Activated CD8-positive, alpha-beta memory T cell treated with anti-CD3 and anti-CD28 coated beads, Interleukin-2, amount 10 ng/mL, durations not matched to agents 7 days and 5 days (primary cell): ENCODE data around the gene JPH4. TPM values are rescaled to one million over a fixed set of nuclear protein-coding genes. Genes with fewer than 3 reads are reported as not detected.

ENCODE experiments used
- ATAC-seq: fragments of 150-1000 bp; cut with Tn5 transposase; one replicate; pipeline ENCODE4 v1.10.0; 2021; ENCODE audit warnings: moderate library complexity
- CTCF ChIA-PET: fragments of 350-600 bp; sonication (Branson Sonifier 250); formaldehyde crosslinking; loops from one replicate; lab custom pipeline; 2021; ENCODE audit warnings: antibody characterized with exemption; lab: Charles Lee
- DNase-seq: peaks from one replicate; pipeline ENCODE4 v3.0.0-alpha.2; 2020
- H3K27ac Mint-ChIP-seq: one replicate; pipeline ENCODE4 v1.8.0; 2021; ENCODE audit warnings: mild to moderate bottlenecking, mixed read lengths
- H3K27me3 Mint-ChIP-seq: one replicate; pipeline ENCODE4 v1.8.0; 2021; ENCODE audit warnings: mixed read lengths
- H3K36me3 Mint-ChIP-seq: one replicate; pipeline ENCODE4 v1.8.0; 2021; ENCODE audit warnings: mild to moderate bottlenecking, mixed read lengths
- H3K4me1 Mint-ChIP-seq: one replicate; pipeline ENCODE4 v1.8.0; 2021; ENCODE audit warnings: mixed read lengths
- H3K4me3 Mint-ChIP-seq: one replicate; pipeline ENCODE4 v1.8.0; 2021; ENCODE audit warnings: mild to moderate bottlenecking, moderate library complexity, mixed read lengths
- H3K9me3 Mint-ChIP-seq: one replicate; pipeline ENCODE4 v1.8.0; 2022; ENCODE audit warnings: low read depth, mixed read lengths
- total RNA-seq, 2 experiments: library from RNA; stranded (reverse); gene quantifications; one replicate each; pipeline ENCODE4 v1.2.3, GENCODE V29; 2021

The JPH4 gene
- total RNA-seq, 2 experiments from 2014 or later: 0.77 TPM; not detected in 1

GRCh38 chr14:23555882-23556699 is 22.5 kb downstream of the JPH4 start, which contains the start of gene THTPA:
THTPA (plus strand) TSS chr14:23556271; CDS start chr14:23556758, 487 bp downstream.
- CTCF ChIA-PET: interaction anchor here (0.7 to 10.0 kb wide), 9 partner anchors 11 to 126 kb away, joined by 3 to 212 read pairs (median 4); no protein-coding TSS in a partner anchor
- H3K27me3 Mint-ChIP-seq: no peaks in the 10 kb centered on the region
- ATAC-seq: peak; percentile 87
- H3K36me3 Mint-ChIP-seq: peaks cover 13% of the 10 kb centered on the region
- DNase-seq: peak; percentile 97
- peak within 1 kb of the TSS; percentile 93 for H3K27ac Mint-ChIP-seq
- peaks cover 39% of the 10 kb centered on the region for H3K4me1 Mint-ChIP-seq
- no peaks in the 10 kb centered on the region for H3K9me3 Mint-ChIP-seq
- H3K4me3 Mint-ChIP-seq: peak within 1 kb of the TSS; percentile 90

- peaks cover 39% of the 10 kb centered on the region for H3K4me1 Mint-ChIP-seq
- H3K27me3 Mint-ChIP-seq: no peaks in the 10 kb centered on the region
- H3K36me3 Mint-ChIP-seq: peaks cover 9% of the 10 kb centered on the region
- ATAC-seq (no peak), DNase-seq (no peak)
- CTCF ChIA-PET: interaction anchor here (0.7 to 10.0 kb wide), 7 partner anchors 11 to 125 kb away, joined by 3 to 212 read pairs (median 4); no protein-coding TSS in a partner anchor
- no peaks in the 10 kb centered on the region for H3K9me3 Mint-ChIP-seq
- peak overlapping the region; percentile 93 for H3K27ac Mint-ChIP-seq
- H3K4me3 Mint-ChIP-seq: peak overlapping the region; percentile 90
Measured at GRCh38 chr14:23555533-23555881, 23.1 kb downstream of the JPH4 start.

- peaks cover 13% of the 10 kb centered on the region for H3K4me1 Mint-ChIP-seq
- no peak within 1 kb of the TSS for H3K4me3 Mint-ChIP-seq
- peak; percentile 84 for DNase-seq
- H3K36me3 Mint-ChIP-seq: no peaks in the 10 kb centered on the region
- no peaks in the 10 kb centered on the region for H3K27me3 Mint-ChIP-seq
- CTCF ChIA-PET: interaction anchor here (0.9 to 2.3 kb wide), 7 partner anchors 8 to 171 kb away, joined by 3 to 19 read pairs (median 5); no protein-coding TSS in a partner anchor
- peak within 1 kb of the TSS; percentile 84 for H3K27ac Mint-ChIP-seq
- ATAC-seq: peak; percentile 74
- no peaks in the 10 kb centered on the region for H3K9me3 Mint-ChIP-seq
Measured at GRCh38 chr14:23551266-23552028, 27.1 kb downstream of the JPH4 start, which contains the start of gene ZFHX2. ZFHX2 (minus strand) TSS chr14:23551765; CDS start chr14:23535325, 16,440 bp downstream.

- Mint-ChIP-seq H3K9me3 (no peaks in the 10 kb centered on the region), H3K36me3 (no peaks in the 10 kb centered on the region), H3K27me3 (no peaks in the 10 kb centered on the region), H3K4me1 (peaks cover 11% of the 10 kb centered on the region), H3K27ac (peak overlapping the region; percentile 84), H3K4me3 (no peak overlapping the region)
- ATAC-seq (no peak), DNase-seq (no peak)
- CTCF ChIA-PET: interaction anchor here (2.3 kb wide), 1 partner anchor 9 kb away, joined by 19 read pairs; no protein-coding TSS in a partner anchor
Measured at GRCh38 chr14:23550812-23551265, 27.8 kb downstream of the JPH4 start.

DNA sequence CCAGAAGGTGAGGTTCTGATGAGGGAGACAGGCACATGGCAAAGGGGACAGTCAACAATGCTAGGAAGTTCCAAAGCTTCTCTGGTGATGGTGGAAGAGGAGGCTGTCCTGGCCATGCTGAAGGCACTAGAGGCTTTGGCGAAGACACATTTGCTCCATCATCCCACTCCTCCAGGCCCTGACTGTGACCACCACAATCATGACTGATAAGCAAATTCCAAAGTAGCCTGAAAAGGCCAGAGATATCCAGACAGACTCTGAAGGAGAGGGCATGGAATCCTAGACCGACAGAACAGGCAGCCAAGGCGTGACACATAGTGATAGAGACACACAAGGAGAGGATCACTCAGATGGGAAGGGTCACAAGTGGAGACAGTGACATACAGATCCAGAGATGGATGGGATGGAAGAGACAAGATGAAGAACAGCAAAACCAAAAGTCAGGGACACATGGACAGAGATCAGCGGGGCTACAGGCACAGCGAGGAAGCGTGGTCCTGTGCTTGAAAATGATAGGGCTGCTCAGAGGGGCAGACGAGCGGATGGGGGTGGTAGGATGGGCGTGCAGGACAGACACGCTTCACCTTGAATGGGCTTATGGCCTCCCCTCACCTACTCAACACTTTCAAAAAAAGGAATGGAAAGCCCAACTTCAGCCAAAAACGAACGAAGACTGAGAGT is 28.3 kb downstream of the JPH4 start:
- no peak for ATAC-seq
- peaks cover 9% of the 10 kb centered on the region for H3K4me1 Mint-ChIP-seq
- H3K36me3 Mint-ChIP-seq: no peaks in the 10 kb centered on the region
- CTCF ChIA-PET: interaction anchor here (0.9 to 2.3 kb wide), 4 partner anchors 9 to 75 kb away, joined by 3 to 19 read pairs (median 4); no protein-coding TSS in a partner anchor
- DNase-seq: no peak
- H3K9me3 Mint-ChIP-seq: no peaks in the 10 kb centered on the region
- no peak overlapping the region for H3K27ac Mint-ChIP-seq
- H3K4me3 Mint-ChIP-seq: no peak overlapping the region
- H3K27me3 Mint-ChIP-seq: no peaks in the 10 kb centered on the region

DNA sequence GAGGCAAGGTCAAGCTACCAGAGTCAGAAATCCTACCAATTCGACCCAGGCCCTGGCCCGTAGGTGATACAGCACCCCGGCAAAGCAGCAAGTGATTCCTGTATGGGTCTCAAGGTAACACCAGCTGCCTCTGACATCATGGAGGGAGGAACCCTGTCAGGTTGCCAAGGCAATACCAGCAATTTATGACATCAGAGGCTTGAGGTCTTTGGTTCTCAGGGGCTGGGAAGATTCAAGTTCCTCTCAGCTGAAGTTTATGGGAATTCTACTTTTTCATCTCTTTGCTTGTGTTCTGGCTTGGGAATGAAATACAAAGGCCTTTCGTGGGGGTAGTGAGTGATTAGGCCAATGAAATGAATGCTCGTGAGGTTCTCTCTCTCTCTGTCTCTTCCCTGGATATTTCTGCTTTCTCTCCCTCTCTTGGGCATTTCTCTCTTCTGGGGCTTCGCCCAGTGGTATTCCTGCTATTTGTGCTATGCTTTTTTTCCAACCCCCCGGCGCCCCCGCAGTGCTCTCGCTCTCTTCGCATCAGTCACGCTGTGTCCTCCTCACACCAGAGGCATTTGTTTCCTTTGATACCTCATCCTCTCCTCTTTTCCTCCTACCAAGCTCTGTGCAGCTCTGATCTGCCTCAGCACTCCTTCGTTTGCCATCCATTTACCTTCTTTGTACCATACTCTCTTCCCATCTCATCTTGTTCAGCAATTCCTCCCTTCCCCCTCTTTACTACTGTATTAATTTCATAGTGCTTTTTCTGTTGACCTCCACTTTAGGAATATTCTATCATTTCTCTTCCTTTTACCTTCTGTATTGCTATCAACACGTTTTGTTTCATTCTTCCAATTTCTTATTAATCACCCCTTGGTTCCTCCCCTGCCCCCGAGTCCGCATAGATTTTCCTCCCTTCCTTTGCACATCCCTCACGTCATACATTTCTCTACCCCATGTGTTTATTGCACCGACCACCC is 30.0 kb downstream of the JPH4 start:
- no peaks in the 10 kb centered on the region for H3K36me3 Mint-ChIP-seq
- CTCF ChIA-PET: interaction anchor here (0.8 to 2.3 kb wide), 4 partner anchors 11 to 71 kb away, joined by 3 to 19 read pairs (median 4); no protein-coding TSS in a partner anchor
- ATAC-seq (no peak), DNase-seq (no peak)
- no peaks in the 10 kb centered on the region for H3K27me3 Mint-ChIP-seq
- no peaks in the 10 kb centered on the region for H3K9me3 Mint-ChIP-seq
- H3K4me1 Mint-ChIP-seq: peaks cover 3% of the 10 kb centered on the region
- no peak overlapping the region for H3K27ac Mint-ChIP-seq
- no peak overlapping the region for H3K4me3 Mint-ChIP-seq

DNA sequence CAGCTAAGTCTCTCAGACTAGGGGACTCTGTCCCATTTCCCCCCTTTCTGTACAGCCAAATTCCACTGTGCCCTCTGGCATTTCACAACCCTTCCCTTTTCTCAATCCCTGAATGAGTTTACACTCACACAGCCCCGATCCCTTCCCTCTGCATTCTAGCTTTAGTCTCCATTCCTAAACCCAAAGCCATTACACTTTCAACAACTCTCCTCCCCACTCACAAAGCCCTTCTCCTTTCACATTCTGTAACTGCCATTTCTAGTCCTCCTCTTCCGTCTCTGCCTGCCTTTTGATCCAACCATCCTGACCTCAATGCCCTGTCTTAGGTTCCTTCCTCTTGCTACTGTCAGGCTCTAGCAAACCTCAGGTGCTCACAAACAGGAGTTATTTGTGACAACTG is 30.7 kb downstream of the JPH4 start:
- Mint-ChIP-seq H3K27ac (no peak overlapping the region), H3K4me3 (no peak overlapping the region), H3K36me3 (no peaks in the 10 kb centered on the region), H3K9me3 (no peaks in the 10 kb centered on the region), H3K4me1 (peaks cover 3% of the 10 kb centered on the region), H3K27me3 (no peaks in the 10 kb centered on the region)
- ATAC-seq: no peak
- DNase-seq: no peak
- CTCF ChIA-PET: interaction anchor here (1.4 kb wide), 1 partner anchor 12 kb away, joined by 3 read pairs; no protein-coding TSS in a partner anchor

DNA sequence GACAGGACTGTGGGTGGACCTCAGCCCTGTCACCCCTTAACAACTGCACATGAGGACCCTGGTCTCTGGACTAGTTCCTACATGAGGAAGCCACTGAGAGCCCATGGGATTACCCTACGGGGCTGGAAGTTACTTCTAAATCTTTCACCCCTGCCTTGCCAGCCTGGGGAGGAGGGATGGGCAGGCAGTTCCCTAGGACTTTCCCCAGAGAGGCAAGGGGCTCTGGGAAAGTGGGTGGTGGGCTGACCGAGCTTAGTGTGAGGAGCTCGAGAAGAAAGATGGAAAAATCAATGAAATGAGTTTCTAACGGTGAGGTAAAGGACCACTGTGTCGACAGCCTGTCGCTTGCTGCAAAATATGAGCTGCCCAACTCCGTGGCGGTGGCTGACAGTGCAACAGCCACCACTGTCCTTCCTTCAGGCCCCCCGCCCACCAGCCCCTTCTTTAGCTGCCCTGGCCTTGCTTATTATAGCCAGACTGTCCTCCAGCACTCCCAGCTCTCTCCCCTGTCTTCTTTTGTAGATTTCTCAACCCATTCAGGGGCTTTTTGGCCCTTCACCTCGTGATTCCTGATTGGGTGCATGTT is 32.0 kb downstream of the JPH4 start:
- no peak overlapping the region for H3K27ac Mint-ChIP-seq
- ATAC-seq (no peak), DNase-seq (no peak)
- H3K4me3 Mint-ChIP-seq: no peak overlapping the region
- no peaks in the 10 kb centered on the region for H3K4me1 Mint-ChIP-seq
- H3K36me3 Mint-ChIP-seq: no peaks in the 10 kb centered on the region
- no peaks in the 10 kb centered on the region for H3K9me3 Mint-ChIP-seq
- no peaks in the 10 kb centered on the region for H3K27me3 Mint-ChIP-seq
- CTCF ChIA-PET: interaction anchor here (0.8 kb wide), 1 partner anchor 12 kb away, joined by 3 read pairs; no protein-coding TSS in a partner anchor

DNA sequence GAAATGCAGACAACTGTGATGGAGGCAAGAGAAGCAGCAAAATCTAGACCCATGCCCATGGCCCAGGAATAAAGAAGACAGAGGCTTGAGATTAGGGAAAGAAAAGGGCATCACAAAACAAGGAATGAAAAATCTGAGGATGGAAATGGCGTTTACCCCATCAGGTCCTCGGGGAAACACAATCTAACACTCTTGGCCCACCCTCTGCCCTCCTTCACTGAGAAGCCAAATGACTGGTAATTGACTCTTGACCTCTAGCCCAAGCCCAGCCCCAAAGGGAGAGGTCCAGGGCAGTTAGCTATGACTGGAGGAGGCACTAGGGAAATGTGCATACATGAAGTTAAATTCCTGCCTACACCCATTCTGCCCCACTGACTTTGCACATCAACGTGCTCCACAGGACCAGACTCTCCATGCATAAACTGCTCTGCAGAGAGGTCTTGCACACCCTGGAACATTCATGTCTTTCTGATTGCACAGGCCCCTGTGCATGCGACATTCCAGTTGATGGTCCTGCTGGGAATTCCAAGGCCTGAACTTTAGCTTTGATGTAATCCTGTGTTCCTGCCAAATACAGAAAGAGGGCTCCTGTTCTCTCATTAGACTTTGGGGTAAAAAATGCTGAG is 32.7 kb downstream of the JPH4 start:
- no peak overlapping the region for H3K27ac Mint-ChIP-seq

GRCh38 chr14:23544511-23545447 is 33.8 kb downstream of the JPH4 start:
- CTCF ChIA-PET: interaction anchor here (0.9 to 1.4 kb wide), 3 partner anchors 12 to 67 kb away, joined by 3 to 4 read pairs (median 3); partner anchors contain the start of gene THTPA
- Mint-ChIP-seq H3K27me3 (peaks cover under 1% of the 10 kb centered on the region), H3K4me3 (no peak overlapping the region), H3K4me1 (no peaks in the 10 kb centered on the region), H3K36me3 (no peaks in the 10 kb centered on the region), H3K9me3 (no peaks in the 10 kb centered on the region), H3K27ac (no peak overlapping the region)
- DNase-seq: no peak
- ATAC-seq: no peak

More for the DNA sequence above, 32.7 kb downstream of the JPH4 start:
- Mint-ChIP-seq H3K4me3 (no peak overlapping the region), H3K36me3 (no peaks in the 10 kb centered on the region), H3K27me3 (no peaks in the 10 kb centered on the region), H3K4me1 (no peaks in the 10 kb centered on the region), H3K9me3 (no peaks in the 10 kb centered on the region)
- ATAC-seq: no peak
- CTCF ChIA-PET: interaction anchor here (0.8 to 1.4 kb wide), 2 partner anchors 13 to 68 kb away, joined by 3 to 4 read pairs; no protein-coding TSS in a partner anchor
- DNase-seq: no peak
